Measurements from ENCODE around the gene NDUFS1.
"Not testable (repeated sequence)": the region's sequence is repeated elsewhere in the genome, so short reads cannot be mapped to it uniquely, and the experiment has no call there.

NDUFS1 gene

GRCh38 chr2:206160807-206161179 lies 1.5 kb upstream of the NDUFS1 start:
- no peak for DNase-seq

- DNase-seq: no peak
Measured at GRCh38 chr2:206160125-206160806, 1.0 kb upstream of the NDUFS1 start.

DNA sequence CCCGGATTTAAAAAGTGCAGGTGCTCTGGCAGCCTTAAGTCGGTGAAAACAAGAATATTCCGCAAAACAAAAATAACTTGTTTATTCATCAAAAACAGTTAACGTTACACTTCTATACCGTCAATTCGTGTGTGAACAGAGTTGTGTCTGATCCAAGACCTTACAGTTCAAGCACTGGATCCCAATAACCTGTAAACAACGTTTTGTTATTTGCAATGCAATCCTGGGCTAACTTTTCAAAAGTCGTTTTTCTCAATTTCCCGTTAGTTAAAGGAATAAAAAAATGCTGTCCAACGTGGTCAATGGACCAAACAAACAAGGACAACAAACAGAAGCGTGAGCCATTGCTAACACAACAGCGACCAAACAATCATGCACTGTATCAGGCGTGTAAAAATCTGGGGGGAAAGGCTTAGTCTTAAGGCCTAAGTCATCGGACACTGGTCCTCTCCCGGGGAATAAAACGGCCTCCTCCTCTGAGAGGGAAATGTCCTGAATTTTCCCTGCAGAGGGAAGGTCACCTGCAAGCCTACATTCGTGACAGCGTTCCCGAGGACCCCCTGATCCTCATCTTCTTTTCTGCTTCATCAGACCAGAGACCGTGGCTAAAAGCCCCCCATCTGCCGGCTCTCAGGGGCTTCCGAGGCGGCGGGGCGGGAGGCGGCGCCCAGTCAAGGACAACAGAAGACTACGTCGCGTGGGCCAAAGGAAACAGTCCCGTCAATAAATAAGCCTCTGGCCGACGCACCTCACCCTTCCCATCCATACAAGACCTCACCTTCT lies 490 bp downstream of the NDUFS1 start:
- no peak for DNase-seq

DNA sequence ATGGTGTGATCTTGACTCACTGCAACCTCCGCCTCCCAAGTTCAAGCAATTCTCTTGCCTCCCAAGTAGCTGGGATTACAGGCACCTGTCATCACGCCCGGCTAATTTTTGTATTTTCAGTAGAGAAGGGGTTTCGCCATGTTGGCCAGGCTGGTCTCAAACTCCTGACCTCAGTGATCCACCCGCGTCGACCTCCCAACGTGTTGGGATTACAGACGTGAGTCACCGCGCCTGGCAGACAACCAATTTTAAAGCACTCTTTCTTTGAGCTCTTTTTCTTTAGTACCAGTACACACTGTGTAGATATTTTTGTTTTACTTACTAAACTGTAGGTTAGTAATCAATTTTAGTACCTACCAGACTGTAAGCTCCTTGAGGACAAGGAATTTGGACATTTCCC lies 2.2 kb downstream of the NDUFS1 start:
- DNase-seq: not testable (repeated sequence)

DNA sequence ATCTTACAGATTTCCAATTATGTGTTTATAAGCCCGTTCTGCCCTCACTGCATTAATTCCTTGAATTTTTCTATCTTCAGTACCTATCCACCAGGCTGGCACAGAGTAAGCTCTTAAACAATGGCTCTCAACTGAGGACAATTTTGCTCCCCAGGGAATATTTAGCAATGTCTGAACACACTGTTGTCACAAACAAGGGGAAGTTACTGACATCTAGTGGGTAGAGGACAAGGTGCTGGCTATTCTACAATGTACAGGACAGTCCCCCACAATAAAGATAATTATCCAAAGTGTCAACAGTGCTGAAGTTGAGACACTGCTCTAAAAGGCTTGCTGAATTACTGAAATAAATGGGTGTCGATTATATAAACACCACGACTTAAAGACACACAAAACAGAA lies 5.0 kb downstream of the NDUFS1 start:
- DNase-seq: no peak

DNA sequence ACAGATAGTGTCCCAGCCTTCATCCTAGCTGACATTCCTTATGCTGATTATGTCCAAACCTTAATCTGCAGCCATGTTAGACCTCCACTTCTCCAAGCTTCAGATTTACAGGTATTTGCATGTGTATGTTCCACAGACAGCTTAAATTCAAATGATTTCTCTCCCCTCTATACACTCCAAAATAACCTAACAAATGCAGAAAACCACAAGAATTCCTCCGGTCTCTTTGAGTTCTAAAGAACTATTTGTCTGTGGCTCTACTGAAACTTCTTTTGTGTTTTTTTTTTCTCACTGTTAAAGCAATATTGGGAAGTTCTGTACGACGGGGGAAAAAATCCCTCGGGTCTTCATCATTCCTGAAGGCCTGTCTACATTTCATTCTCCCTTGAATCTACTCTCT lies 8.6 kb downstream of the NDUFS1 start:
- DNase-seq: no peak

GRCh38 chr2:206150168-206150567 lies 9.1 kb downstream of the NDUFS1 start:
- no peak for DNase-seq

DNA sequence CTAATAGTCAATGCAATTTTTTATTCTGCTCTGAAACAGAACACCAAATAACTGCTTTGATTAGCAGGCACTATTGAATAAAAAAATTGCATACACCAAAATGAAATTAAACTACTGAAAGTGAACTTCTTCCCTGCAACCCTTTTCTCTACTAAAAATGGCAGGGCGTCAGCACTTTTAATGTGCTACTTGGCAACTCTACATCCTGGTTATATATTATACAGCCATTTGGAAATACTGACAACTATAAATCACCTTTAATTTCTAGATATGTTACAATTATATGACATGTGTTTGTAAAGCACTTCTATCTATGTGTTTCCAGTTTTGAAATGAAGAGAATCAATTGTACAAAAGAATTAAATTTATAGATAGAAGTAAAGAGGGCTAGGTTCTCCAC lies 9.9 kb downstream of the NDUFS1 start:
- DNase-seq: no peak

- DNase-seq: no peak
Measured at GRCh38 chr2:206145665-206146064, 13.6 kb downstream of the NDUFS1 start.

- DNase-seq: no peak
Measured at GRCh38 chr2:206144383-206144782, 14.9 kb downstream of the NDUFS1 start.

DNA sequence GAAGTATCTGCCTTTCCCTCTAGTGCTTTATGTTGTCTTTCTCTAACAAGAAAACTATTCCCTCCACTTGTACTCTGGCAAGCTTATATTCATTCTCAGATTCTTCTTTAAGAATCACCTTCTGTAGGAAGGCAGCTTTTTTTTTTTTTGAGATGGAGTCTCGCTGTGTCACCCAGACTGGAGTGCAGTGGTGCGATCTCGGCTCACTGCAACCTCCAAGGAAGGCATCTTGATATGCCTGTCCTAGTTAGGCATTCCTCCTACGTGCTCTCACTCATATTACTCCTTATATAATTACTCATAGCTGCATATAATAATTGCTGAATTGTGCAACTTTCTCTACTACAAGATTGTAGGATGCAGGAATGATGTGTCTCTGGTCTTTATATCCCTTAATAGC lies 15.8 kb downstream of the NDUFS1 start:
- no peak for DNase-seq

GRCh38 chr2:206127656-206128055 lies 31.6 kb downstream of the NDUFS1 start:
- DNase-seq: no peak

DNA sequence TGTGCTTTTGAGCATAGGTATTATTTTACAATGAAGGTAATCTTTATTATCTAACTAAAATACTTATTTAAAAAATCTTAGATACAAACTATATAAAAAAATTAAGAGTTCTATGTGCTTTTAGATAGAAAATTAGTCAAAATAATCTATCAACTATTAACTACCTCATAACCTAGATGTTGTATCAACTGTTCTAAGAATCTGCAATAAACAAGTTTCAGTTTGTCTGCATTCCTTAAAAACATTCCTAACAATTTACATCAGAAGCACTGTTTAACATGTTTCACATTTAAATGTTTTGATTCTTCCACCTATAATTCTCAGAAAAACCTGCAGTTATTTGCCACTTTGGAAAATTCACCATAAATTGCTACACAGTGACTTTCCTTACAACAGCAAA lies 33.3 kb downstream of the NDUFS1 start:
- no peak for DNase-seq

DNA sequence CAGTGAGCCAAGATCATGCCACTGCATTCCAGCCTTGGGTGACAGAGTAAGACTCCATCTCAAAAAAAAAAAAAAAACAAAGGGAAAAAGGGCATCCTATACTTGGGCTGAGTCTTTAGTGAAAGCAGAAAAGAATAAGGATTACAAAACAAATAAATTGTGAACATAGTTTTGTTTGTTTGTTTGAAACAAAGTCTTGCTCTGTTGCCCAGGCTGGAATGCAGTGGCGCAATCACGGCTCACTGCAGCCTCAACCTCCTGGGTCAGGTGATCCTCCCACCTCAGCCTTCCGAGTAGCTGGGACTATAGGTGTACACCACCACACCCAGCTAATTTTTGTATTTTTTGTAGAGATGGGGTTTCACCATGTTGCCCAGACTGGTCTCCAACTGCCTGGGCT lies 36.7 kb downstream of the NDUFS1 start:
- DNase-seq: not testable (repeated sequence)

GRCh38 chr2:206116278-206116677 lies 43.0 kb downstream of the NDUFS1 start:
- no peak for DNase-seq

- no peak for DNase-seq
Measured at GRCh38 chr2:206115026-206115578, 44.1 kb downstream of the NDUFS1 start.

DNA sequence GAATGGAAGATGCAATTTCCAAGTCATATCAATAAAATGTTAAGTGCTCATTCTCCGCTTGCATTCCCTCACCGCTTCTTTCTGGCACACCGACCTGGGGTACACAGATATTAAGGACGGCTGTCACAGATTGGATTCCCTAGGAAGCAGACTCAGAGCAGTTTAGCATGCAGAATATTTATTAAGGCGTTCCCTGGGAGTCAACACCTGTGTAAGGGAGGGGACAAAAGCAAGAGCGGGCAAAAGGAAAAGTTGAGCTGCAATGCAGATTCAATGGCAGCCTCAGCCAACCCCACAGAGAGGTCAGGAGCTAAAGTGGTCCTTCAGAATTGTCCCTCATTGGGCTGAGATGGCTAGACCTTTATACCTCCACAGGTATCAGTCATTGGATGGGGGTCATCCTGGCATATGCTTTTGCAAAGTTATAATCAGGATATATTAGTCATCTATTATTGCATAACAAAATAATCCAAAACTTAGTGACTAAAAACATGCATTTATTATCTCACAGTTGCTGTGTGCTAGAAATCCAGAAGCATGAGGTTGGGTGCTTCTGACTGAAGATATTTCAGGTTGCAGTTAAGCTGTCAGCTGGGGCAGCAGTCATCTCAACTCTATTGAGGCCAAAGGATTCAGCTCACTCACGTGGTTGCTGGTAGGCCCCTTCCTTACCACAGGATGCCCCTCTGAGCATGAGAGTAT lies 46.2 kb downstream of the NDUFS1 start:
- DNase-seq: no peak

GRCh38 chr2:206112108-206112507 lies 47.1 kb downstream of the NDUFS1 start:
- DNase-seq: no peak

- DNase-seq: no peak
Measured at GRCh38 chr2:206108713-206109112, 50.5 kb downstream of the NDUFS1 start.

- DNase-seq: no peak
Measured at GRCh38 chr2:206105541-206105940, 53.7 kb downstream of the NDUFS1 start.

DNA sequence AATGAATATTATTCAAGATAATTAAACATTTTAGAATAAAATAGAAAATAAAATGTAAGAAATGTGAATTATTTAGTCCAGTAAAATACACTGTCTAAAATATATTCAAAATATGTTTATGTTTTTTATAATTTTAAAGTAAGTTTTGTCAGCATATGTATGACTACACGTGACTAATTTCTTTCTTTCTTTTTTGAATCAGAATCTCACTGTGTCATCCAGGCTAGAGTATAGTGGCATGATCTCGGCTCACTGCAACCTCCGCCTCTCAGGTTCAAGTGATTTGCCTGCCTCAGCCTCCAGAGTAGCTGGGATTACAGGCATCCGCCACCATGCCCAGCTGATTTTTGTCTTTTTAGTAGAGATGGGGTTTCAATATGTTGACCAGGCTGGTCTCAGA lies 54.2 kb downstream of the NDUFS1 start:
- no peak for DNase-seq

GRCh38 chr2:206098872-206099271 lies 60.4 kb downstream of the NDUFS1 start:
- not testable (repeated sequence) for DNase-seq

DNA sequence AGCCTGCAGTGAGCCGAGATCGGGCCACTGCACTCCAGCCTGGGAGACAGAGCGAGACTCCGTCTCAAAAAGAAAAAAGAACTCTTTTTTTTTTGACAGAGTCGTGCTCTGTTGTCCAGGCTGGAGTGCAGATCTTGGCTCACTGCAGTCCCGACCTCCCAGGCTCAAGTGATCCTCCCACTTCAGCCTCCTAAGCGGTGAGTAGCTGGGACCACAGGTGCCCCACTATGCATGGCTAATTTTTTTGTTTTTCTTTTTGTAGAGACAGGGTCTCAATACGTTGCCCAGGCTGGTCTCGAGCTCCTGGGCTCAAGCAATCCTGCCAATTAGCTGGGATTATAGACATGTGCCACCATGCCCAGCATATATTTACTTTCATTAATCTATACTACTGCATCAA lies 60.8 kb downstream of the NDUFS1 start:
- no peak for DNase-seq

GRCh38 chr2:206096876-206097275 lies 62.4 kb downstream of the NDUFS1 start:
- DNase-seq: no peak

All from activated naive CD4-positive, alpha-beta T cell (primary cell).